ENCODE results near the gene CES3. TPM values are rescaled to one million over a fixed set of nuclear protein-coding genes. Genes with fewer than 3 reads are reported as not detected.
A peak's percentile ranks its signal among the peaks of the same experiment; 100 is the strongest.
"Not testable (repeated sequence)": the region's sequence is repeated elsewhere in the genome, so short reads cannot be mapped to it uniquely, and the experiment has no call there.

CES3 gene
- total and polyA plus RNA-seq, 7 experiments from 2014 or later = 0.32 to 11.5 (median 0.77) TPM; not detected in 3

- POLR2A ChIA-PET = interaction anchor here (0.6 kb wide), 1 partner anchor 355 kb away, joined by 3 read pairs; no protein-coding TSS in a partner anchor
- Mint-ChIP-seq H3K9me3 (peaks cover 0 to 7% (median 0%) of the 10 kb centered on the region in 11 donors), H3K36me3 (peaks cover 0 to 6% (median 0%) of the 10 kb centered on the region in 5 donors), H3K27ac (peak overlapping the region in 1 of 9 donors; percentile 4), H3K4me1 (peaks cover 11 to 27% (median 15%) of the 10 kb centered on the region in 7 donors), H3K4me3 (peak overlapping the region in 1 of 10 donors; percentile 5), H3K27me3 (peaks cover 31 to 40% (median 35%) of the 10 kb centered on the region in 5 donors)
- DNase-seq (peak; percentile 46 to 78 (median 67)), ATAC-seq (peak; percentile 86)
- CTCF ChIA-PET = interaction anchor here (0.5 to 1.2 kb wide), 3 partner anchors 87 to 1976 kb away, joined by 3 read pairs; no protein-coding TSS in a partner anchor
- intact Hi-C loops (cut with micrococcal nuclease) = loop anchor here (1.0 to 2.0 kb wide), 6 partner anchors 23 to 445 kb away; no protein-coding TSS in a partner anchor
- H3K9me3 ChIP-seq (ENCODE audit: control insufficient read depth in 2 of 3, low read length in 3 of 3) = no peaks in the 10 kb centered on the region
- H3K36me3 ChIP-seq (ENCODE audit: control insufficient read depth in 2 of 3, insufficient read depth in 3 of 3, low read length in 3 of 3) = no peaks in the 10 kb centered on the region
- H3K4me1 ChIP-seq (ENCODE audit: control insufficient read depth in 2 of 2, insufficient read depth in 2 of 2, low read length in 2 of 2) = no peaks in the 10 kb centered on the region
- no peaks in the 10 kb centered on the region for H3K27me3 ChIP-seq (ENCODE audit: control insufficient read depth in 2 of 2, insufficient read depth in 2 of 2, low read length in 2 of 2)
- H3K27ac ChIP-seq (ENCODE audit: low read depth, low read length) = no peak overlapping the region
- no peak overlapping the region for H3K4me3 ChIP-seq (ENCODE audit: low read length)
Observed at GRCh38 chr16:66954097-66954659, 6.9 kb upstream of the CES3 start.

GRCh38 chr16:66955363-66956153, 5.5 kb upstream of the CES3 start:
- H3K27ac Mint-ChIP-seq; H3K27ac ChIP-seq (ENCODE audit: low read depth, low read length); H3K4me3 ChIP-seq (ENCODE audit: low read length); H3K36me3 Mint-ChIP-seq; POLR2A ChIA-PET; CTCF ChIA-PET; ATAC-seq; H3K27me3 ChIP-seq (ENCODE audit: control insufficient read depth in 2 of 2, insufficient read depth in 2 of 2, low read length in 2 of 2); H3K9me3 ChIP-seq (ENCODE audit: control insufficient read depth in 2 of 3, low read length in 3 of 3); H3K9me3 Mint-ChIP-seq; H3K36me3 ChIP-seq (ENCODE audit: control insufficient read depth in 2 of 3, insufficient read depth in 3 of 3, low read length in 3 of 3); DNase-seq; H3K4me3 Mint-ChIP-seq; H3K4me1 ChIP-seq (ENCODE audit: control insufficient read depth in 2 of 2, insufficient read depth in 2 of 2, low read length in 2 of 2): not testable (repeated sequence)
- intact Hi-C loops (cut with micrococcal nuclease) = loop anchor here in 1 of 2 donors (2.0 kb wide), 2 partner anchors 21 to 63 kb away; no protein-coding TSS in a partner anchor
- Mint-ChIP-seq H3K27me3 (peaks cover 19 to 28% (median 23%) of the 10 kb centered on the region in 5 donors), H3K4me1 (peaks cover 9 to 23% (median 13%) of the 10 kb centered on the region in 7 donors)

GRCh38 chr16:66956154-66956457, 5.0 kb upstream of the CES3 start:
- intact Hi-C loops (cut with micrococcal nuclease); H3K4me3 Mint-ChIP-seq; H3K36me3 Mint-ChIP-seq; CTCF ChIA-PET; H3K4me3 ChIP-seq (ENCODE audit: low read length); H3K27ac Mint-ChIP-seq; POLR2A ChIA-PET; H3K36me3 ChIP-seq (ENCODE audit: control insufficient read depth in 2 of 3, insufficient read depth in 3 of 3, low read length in 3 of 3); H3K27ac ChIP-seq (ENCODE audit: low read depth, low read length); H3K9me3 ChIP-seq (ENCODE audit: control insufficient read depth in 2 of 3, low read length in 3 of 3); ATAC-seq; DNase-seq; H3K4me1 ChIP-seq (ENCODE audit: control insufficient read depth in 2 of 2, insufficient read depth in 2 of 2, low read length in 2 of 2); H3K9me3 Mint-ChIP-seq; H3K27me3 ChIP-seq (ENCODE audit: control insufficient read depth in 2 of 2, insufficient read depth in 2 of 2, low read length in 2 of 2): not testable (repeated sequence)
- H3K4me1 Mint-ChIP-seq = peaks cover 12 to 26% (median 13%) of the 10 kb centered on the region in 7 donors
- peaks cover 16 to 25% (median 21%) of the 10 kb centered on the region in 5 donors for H3K27me3 Mint-ChIP-seq

GRCh38 chr16:66958857-66959703, 2.0 kb upstream of the CES3 start:
- Histone ChIP-seq H3K4me3 (ENCODE audit: low read length) (no peak overlapping the region), H3K27me3 (ENCODE audit: control insufficient read depth in 2 of 2, insufficient read depth in 2 of 2, low read length in 2 of 2) (no peaks in the 10 kb centered on the region), H3K27ac (ENCODE audit: low read depth, low read length) (no peak overlapping the region), H3K9me3 (ENCODE audit: control insufficient read depth in 2 of 3, low read length in 3 of 3) (no peaks in the 10 kb centered on the region), H3K36me3 (ENCODE audit: control insufficient read depth in 2 of 3, insufficient read depth in 3 of 3, low read length in 3 of 3) (no peaks in the 10 kb centered on the region), H3K4me1 (ENCODE audit: control insufficient read depth in 2 of 2, insufficient read depth in 2 of 2, low read length in 2 of 2) (no peaks in the 10 kb centered on the region)
- H3K36me3 Mint-ChIP-seq = no peaks in the 10 kb centered on the region
- peak overlapping the region in 3 of 9 donors; percentile 16 to 51 (median 26) for H3K27ac Mint-ChIP-seq
- no peaks in the 10 kb centered on the region for H3K9me3 Mint-ChIP-seq
- CTCF ChIA-PET = interaction anchor here (0.7 to 0.8 kb wide), 4 partner anchors 12 to 285 kb away, joined by 3 read pairs; no protein-coding TSS in a partner anchor
- DNase-seq (no peak), ATAC-seq (no peak)
- H3K4me1 Mint-ChIP-seq = peaks cover 12 to 34% (median 17%) of the 10 kb centered on the region in 7 donors
- no peak overlapping the region for H3K4me3 Mint-ChIP-seq
- peaks cover 0 to 2% (median 1%) of the 10 kb centered on the region in 5 donors for H3K27me3 Mint-ChIP-seq
- POLR2A ChIA-PET = no interaction called here
- intact Hi-C loops (cut with micrococcal nuclease) = no loop called here

- intact Hi-C loops (cut with micrococcal nuclease) = no loop called here
- no peak for DNase-seq
- no peak overlapping the region for H3K27ac ChIP-seq (ENCODE audit: low read depth, low read length)
- H3K36me3 ChIP-seq (ENCODE audit: control insufficient read depth in 2 of 3, insufficient read depth in 3 of 3, low read length in 3 of 3) = no peaks in the 10 kb centered on the region
- ChIA-PET POLR2A (no interaction called here), CTCF (interaction anchor here (0.7 kb wide), 2 partner anchors 11 to 128 kb away, joined by 3 read pairs; no protein-coding TSS in a partner anchor)
- no peaks in the 10 kb centered on the region for H3K36me3 Mint-ChIP-seq
- H3K4me1 Mint-ChIP-seq = peaks cover 10 to 33% (median 17%) of the 10 kb centered on the region in 7 donors
- no peak overlapping the region for H3K4me3 ChIP-seq (ENCODE audit: low read length)
- H3K4me3 Mint-ChIP-seq = no peak overlapping the region
- peak overlapping the region in 3 of 9 donors; percentile 16 to 51 (median 26) for H3K27ac Mint-ChIP-seq
- ATAC-seq = peak; percentile 15
- no peaks in the 10 kb centered on the region for H3K9me3 Mint-ChIP-seq
- H3K9me3 ChIP-seq (ENCODE audit: control insufficient read depth in 2 of 3, low read length in 3 of 3) = no peaks in the 10 kb centered on the region
- no peaks in the 10 kb centered on the region for H3K4me1 ChIP-seq (ENCODE audit: control insufficient read depth in 2 of 2, insufficient read depth in 2 of 2, low read length in 2 of 2)
- peaks cover 0 to under 1% (median 0%) of the 10 kb centered on the region in 5 donors for H3K27me3 Mint-ChIP-seq
- H3K27me3 ChIP-seq (ENCODE audit: control insufficient read depth in 2 of 2, insufficient read depth in 2 of 2, low read length in 2 of 2) = no peaks in the 10 kb centered on the region
Observed at GRCh38 chr16:66959704-66960161, 1.3 kb upstream of the CES3 start.

GRCh38 chr16:66960270-66960669, 796 bp upstream of the CES3 start:
- Mint-ChIP-seq H3K27me3 (peaks cover 0 to 5% (median 0%) of the 10 kb centered on the region in 5 donors), H3K4me1 (peaks cover 10 to 33% (median 17%) of the 10 kb centered on the region in 7 donors), H3K4me3 (no peak overlapping the region), H3K27ac (no peak overlapping the region), H3K9me3 (no peaks in the 10 kb centered on the region), H3K36me3 (no peaks in the 10 kb centered on the region)
- Histone ChIP-seq H3K4me1 (ENCODE audit: control insufficient read depth in 2 of 2, insufficient read depth in 2 of 2, low read length in 2 of 2) (no peaks in the 10 kb centered on the region), H3K27me3 (ENCODE audit: control insufficient read depth in 2 of 2, insufficient read depth in 2 of 2, low read length in 2 of 2) (no peaks in the 10 kb centered on the region), H3K36me3 (ENCODE audit: control insufficient read depth in 2 of 3, insufficient read depth in 3 of 3, low read length in 3 of 3) (no peaks in the 10 kb centered on the region), H3K27ac (ENCODE audit: low read depth, low read length) (no peak overlapping the region), H3K4me3 (ENCODE audit: low read length) (no peak overlapping the region), H3K9me3 (ENCODE audit: control insufficient read depth in 2 of 3, low read length in 3 of 3) (no peaks in the 10 kb centered on the region)
- intact Hi-C loops (cut with micrococcal nuclease) = no loop called here
- DNase-seq (no peak), ATAC-seq (no peak)
- ChIA-PET CTCF (interaction anchor here (0.7 kb wide), 1 partner anchor 12 kb away, joined by 3 read pairs; no protein-coding TSS in a partner anchor), POLR2A (no interaction called here)
